B cell (primary cell): ENCODE data around the gene ADH1B.

Source experiments
- CTCF ChIP-seq: fragments of 200-600 bp; IDR thresholded peaks from one replicate; pipeline ENCODE4 v1.8.0; 2022; ENCODE audit warnings: antibody characterized with exemption, mild to moderate bottlenecking
- EZH2 ChIP-seq: IDR thresholded peaks from 2 replicates; pipeline ENCODE4 v1.6.1; 2012; ENCODE audit warnings: borderline replicate concordance, low read depth, mild to moderate bottlenecking, moderate library complexity, low read length; ENCODE audit not compliant: insufficient read depth, poor library complexity, severe bottlenecking

GRCh38 chr4:99366491-99366890, 45.3 kb upstream of the ADH1B start:
- no peak for TF ChIP-seq CTCF
- no peak for TF ChIP-seq EZH2
